SU-DHL-6 (cell line): ENCODE data around the gene RGS4.

Experiments
- H2AFZ ChIP-seq: fragments of 200-600 bp; sonication (generic); 2 replicates; pipeline ENCODE4 v1.6.1; 2014; ENCODE audit warnings: low read depth, mild to moderate bottlenecking, moderate library complexity, mixed read lengths, antibody characterized with exemption, low read length; ENCODE audit not compliant: severe bottlenecking
- H3F3A ChIP-seq: fragments of 200-600 bp; shearing (Covaris generic); 2 replicates; pipeline ENCODE4 v1.6.0; 2016; ENCODE audit warnings: antibody characterized with exemption, mild to moderate bottlenecking; ENCODE audit not compliant: insufficient read depth
- H3K27ac ChIP-seq: fragments of 200-600 bp; sonication (generic); 2 replicates; pipeline ENCODE4 v1.5.1; 2016; ENCODE audit warnings: low read depth, mild to moderate bottlenecking, low read length, moderate library complexity, mixed read lengths
- H3K27me3 ChIP-seq: fragments of 200-600 bp; sonication (generic), shearing (Covaris generic); 2 replicates; pipeline ENCODE4 v1.6.0; 2014; ENCODE audit warnings: mild to moderate bottlenecking, low read length
- H3K36me3 ChIP-seq: fragments of 200-600 bp; sonication (generic); 2 replicates; pipeline ENCODE4 v1.6.1; 2014; ENCODE audit warnings: mild to moderate bottlenecking, low read length, mixed read lengths
- H3K4me2 ChIP-seq: fragments of 300-600, 200-600 bp; shearing (Covaris generic), sonication (generic); 2 replicates; pipeline ENCODE4 v1.6.0; 2014; ENCODE audit warnings: low read length, low read depth, mild to moderate bottlenecking; ENCODE audit not compliant: poor library complexity, severe bottlenecking
- H3K4me3 ChIP-seq: fragments of 200-600 bp; sonication (generic); 2 replicates; pipeline ENCODE4 v1.5.1; 2014; ENCODE audit warnings: antibody characterized with exemption, low read length, mild to moderate bottlenecking, mixed read lengths; ENCODE audit not compliant: insufficient read depth, poor library complexity, severe bottlenecking
- H3K79me2 ChIP-seq: fragments of 200-600 bp; sonication (generic); 2 replicates; pipeline ENCODE4 v1.6.1; 2014; ENCODE audit warnings: mild to moderate bottlenecking, low read length, moderate library complexity; ENCODE audit not compliant: insufficient read depth
- H3K9ac ChIP-seq: fragments of 200-600 bp; sonication (generic); 2 replicates; pipeline ENCODE4 v1.7.0; 2014; ENCODE audit warnings: mild to moderate bottlenecking, low read length
- H3K9me2 ChIP-seq: fragments of 200-600 bp; sonication (generic); replicated peaks from 2 replicates; pipeline ENCODE4 v1.6.1; 2014; ENCODE audit warnings: low read length; ENCODE audit not compliant: insufficient read depth
- H3K9me3 ChIP-seq: fragments of 200-600 bp; sonication (generic); 2 replicates; pipeline ENCODE4 v1.6.1; 2014; ENCODE audit warnings: low read length, mixed read lengths; ENCODE audit not compliant: insufficient read depth
- H4K20me1 ChIP-seq: fragments of 200-600 bp; sonication (generic); 2 replicates; pipeline ENCODE4 v1.6.1; 2014; ENCODE audit warnings: low read depth, mild to moderate bottlenecking, antibody characterized with exemption, low read length, moderate library complexity, mixed read lengths
- CTCF ChIP-seq: fragments of 200-600 bp; sonication (generic); IDR thresholded peaks from one replicate; pipeline ENCODE4 v1.5.1; 2017; ENCODE audit warnings: antibody characterized with exemption, mild to moderate bottlenecking, low read length, moderate library complexity; ENCODE audit not compliant: insufficient read depth, poor library complexity, severe bottlenecking
- EZH2phosphoT487 ChIP-seq: fragments of 200-600 bp; sonication (generic), shearing (Covaris generic); conservative IDR thresholded peaks from 2 replicates; pipeline ENCODE4 v1.6.1; 2018; ENCODE audit warnings: mild to moderate bottlenecking, antibody characterized with exemption, low read length, moderate library complexity, mixed read lengths

The RGS4 gene

GRCh38 chr1:163093579-163093978 lies 24.4 kb downstream of the RGS4 start:
- Histone ChIP-seq H3K4me2 (no peak overlapping the region), H3K27me3 (no peaks in the 10 kb centered on the region), H3K9ac (no peak overlapping the region), H3K4me3 (no peak overlapping the region), H3K9me2 (no peaks in the 10 kb centered on the region), H3K36me3 (no peaks in the 10 kb centered on the region), H3F3A (no peaks in the 10 kb centered on the region), H3K79me2 (no peaks in the 10 kb centered on the region), H3K27ac (no peak overlapping the region), H4K20me1 (no peaks in the 10 kb centered on the region), H2AFZ (no peak overlapping the region), H3K9me3 (no peaks in the 10 kb centered on the region)
- no peak for TF ChIP-seq EZH2phosphoT487
- TF ChIP-seq CTCF = no peak

- Histone ChIP-seq H3K9me2 (no peaks in the 10 kb centered on the region), H3K36me3 (no peaks in the 10 kb centered on the region), H2AFZ (no peak overlapping the region), H3K4me2 (no peak overlapping the region), H3K9me3 (no peaks in the 10 kb centered on the region), H3K79me2 (no peaks in the 10 kb centered on the region), H4K20me1 (no peaks in the 10 kb centered on the region), H3K9ac (no peak overlapping the region), H3K4me3 (no peak overlapping the region), H3K27me3 (no peaks in the 10 kb centered on the region), H3F3A (no peaks in the 10 kb centered on the region), H3K27ac (no peak overlapping the region)
- TF ChIP-seq EZH2phosphoT487 = no peak
- TF ChIP-seq CTCF = no peak
These were observed 25.0 kb downstream of the RGS4 start for GRCh38 chr1:163094182-163094581.

- H4K20me1 ChIP-seq = no peaks in the 10 kb centered on the region
- no peaks in the 10 kb centered on the region for H3K27me3 ChIP-seq
- no peak overlapping the region for H3K27ac ChIP-seq
- no peaks in the 10 kb centered on the region for H3F3A ChIP-seq
- no peaks in the 10 kb centered on the region for H3K9me3 ChIP-seq
- no peak for TF ChIP-seq EZH2phosphoT487
- TF ChIP-seq CTCF = no peak
- H3K36me3 ChIP-seq = no peaks in the 10 kb centered on the region
- no peaks in the 10 kb centered on the region for H3K9me2 ChIP-seq
- no peak overlapping the region for H2AFZ ChIP-seq
- H3K9ac ChIP-seq = no peak overlapping the region
- H3K4me2 ChIP-seq = no peak overlapping the region
- H3K79me2 ChIP-seq = no peaks in the 10 kb centered on the region
- no peak overlapping the region for H3K4me3 ChIP-seq
These were observed 25.4 kb downstream of the RGS4 start for GRCh38 chr1:163094589-163094988.
